MCF 10A (cell line): Measurements from ENCODE around the gene ARL8A. TPM values are rescaled to one million over a fixed set of nuclear protein-coding genes. Genes with fewer than 3 reads are reported as not detected.
A peak's percentile ranks its signal among the peaks of the same experiment; 100 is the strongest.

ENCODE experiments used
- BruUV-seq: library from RNA; stranded (reverse); fragments of 400-500 nt; replicated peaks from 2 replicates; lab custom pipeline; 2021; lab: Mats Ljungman, UMichigan
- CTCF ChIA-PET: fragments of 300-600 bp; sonication (Branson Sonifier 250); formaldehyde crosslinking; extraction: SDS; loops from one replicate; lab custom pipeline; 2021; ENCODE audit warnings: antibody characterized with exemption, inconsistent platforms; lab: Yijun Ruan, JAX
- POLR2A ChIA-PET: fragments of 300-600, 350-650 bp; sonication (Branson Sonifier 250); formaldehyde crosslinking; extraction: SDS; loops from one replicate; lab custom pipeline; 2020; ENCODE audit warnings: antibody characterized with exemption, inconsistent platforms; lab: Yijun Ruan, JAX
- DNase-seq: peaks from one replicate; pipeline ENCODE4 v3.0.0-alpha.2; 2018; ENCODE audit not compliant: unreplicated experiment
- H3K27ac Mint-ChIP-seq: one replicate; pipeline ENCODE4 v1.8.0; 2022; ENCODE audit warnings: mild to moderate bottlenecking, low read depth, mixed read lengths; ENCODE audit not compliant: unreplicated experiment
- H3K27me3 Mint-ChIP-seq: one replicate; pipeline ENCODE4 v1.8.0; 2022; ENCODE audit warnings: mixed read lengths; ENCODE audit not compliant: insufficient read depth, unreplicated experiment
- H3K36me3 Mint-ChIP-seq: one replicate; pipeline ENCODE4 v1.8.0; 2022; ENCODE audit warnings: mild to moderate bottlenecking, moderate library complexity, mixed read lengths; ENCODE audit not compliant: insufficient read depth, unreplicated experiment
- H3K4me1 Mint-ChIP-seq: one replicate; pipeline ENCODE4 v1.8.0; 2022; ENCODE audit warnings: mixed read lengths; ENCODE audit not compliant: insufficient read depth, unreplicated experiment
- H3K4me3 Mint-ChIP-seq: one replicate; pipeline ENCODE4 v1.8.0; 2022; ENCODE audit warnings: mild to moderate bottlenecking, moderate library complexity, mixed read lengths; ENCODE audit not compliant: unreplicated experiment
- H3K9me3 Mint-ChIP-seq: one replicate; pipeline ENCODE4 v1.8.0; 2022; ENCODE audit warnings: mixed read lengths; ENCODE audit not compliant: unreplicated experiment
- intact Hi-C: fragments of 100-400 bp; cut with micrococcal nuclease; formaldehyde crosslinking; loops from 2 replicates; pipeline ENCODE4 v1.14.1; 2022
- total RNA-seq: library from RNA; stranded (reverse); gene quantifications from 2 replicates; pipeline ENCODE4 v1.2.3, GENCODE V29; 2022
- TF ChIP-seq, protein P1 (sequence below): fragments of 200-600 bp; IDR thresholded peaks from one replicate; pipeline ENCODE4 v1.8.0; 2022; ENCODE audit warnings: antibody characterized with exemption, mild to moderate bottlenecking; ENCODE audit not compliant: unreplicated experiment

The ARL8A gene
- total RNA-seq, 1 experiment from 2014 or later = 94.8 TPM

DNA sequence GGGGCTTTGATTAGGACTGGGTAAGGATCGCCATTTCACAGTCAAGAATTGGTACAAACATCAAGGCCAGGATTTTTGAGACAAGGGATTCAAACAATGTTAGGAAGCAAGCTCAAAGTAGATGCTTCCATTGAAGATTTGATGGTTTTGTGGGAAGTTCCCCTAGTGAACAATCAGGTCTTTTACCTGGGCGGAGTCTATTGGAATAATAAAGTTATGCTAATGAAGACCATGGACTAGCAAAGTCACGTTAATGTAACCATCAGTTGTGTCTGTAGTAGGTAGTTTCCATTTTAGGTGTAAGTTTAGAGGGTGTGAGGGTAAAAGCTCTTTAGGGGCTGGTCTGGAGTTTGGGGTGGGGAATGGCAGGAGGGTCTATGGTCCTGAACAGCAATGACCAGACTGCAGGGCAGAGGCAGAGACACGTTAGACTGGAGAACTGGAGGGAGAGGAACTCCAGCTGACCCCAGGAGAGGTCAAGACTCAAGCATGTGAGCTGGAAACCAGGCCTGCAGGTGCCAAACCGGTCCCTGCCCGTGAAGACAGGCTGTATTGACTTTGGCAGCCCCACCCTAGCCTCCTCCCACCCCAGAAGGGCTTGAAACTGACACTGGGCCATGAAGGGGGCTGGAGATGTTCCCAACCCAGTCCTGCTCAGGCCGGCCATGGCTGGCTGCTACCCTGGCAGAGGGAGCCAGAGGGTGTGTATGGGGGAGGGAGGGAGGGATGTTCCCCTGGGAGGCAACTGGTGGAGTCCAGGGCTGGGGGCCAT, 57.8 kb downstream of the ARL8A start:
- Mint-ChIP-seq H3K27me3 (peaks cover 13% of the 10 kb centered on the region), H3K36me3 (no peaks in the 10 kb centered on the region), H3K9me3 (no peaks in the 10 kb centered on the region), H3K4me3 (no peak overlapping the region), H3K4me1 (peaks cover 18% of the 10 kb centered on the region), H3K27ac (no peak overlapping the region)
- CTCF ChIA-PET = interaction anchor here (0.7 to 1.6 kb wide), 8 partner anchors 17 to 86 kb away, joined by 3 to 7 read pairs (median 5); partner anchors contain the start of gene ELF3
- BruUV-seq = no TSS peak
- TF ChIP-seq, protein P1, sequence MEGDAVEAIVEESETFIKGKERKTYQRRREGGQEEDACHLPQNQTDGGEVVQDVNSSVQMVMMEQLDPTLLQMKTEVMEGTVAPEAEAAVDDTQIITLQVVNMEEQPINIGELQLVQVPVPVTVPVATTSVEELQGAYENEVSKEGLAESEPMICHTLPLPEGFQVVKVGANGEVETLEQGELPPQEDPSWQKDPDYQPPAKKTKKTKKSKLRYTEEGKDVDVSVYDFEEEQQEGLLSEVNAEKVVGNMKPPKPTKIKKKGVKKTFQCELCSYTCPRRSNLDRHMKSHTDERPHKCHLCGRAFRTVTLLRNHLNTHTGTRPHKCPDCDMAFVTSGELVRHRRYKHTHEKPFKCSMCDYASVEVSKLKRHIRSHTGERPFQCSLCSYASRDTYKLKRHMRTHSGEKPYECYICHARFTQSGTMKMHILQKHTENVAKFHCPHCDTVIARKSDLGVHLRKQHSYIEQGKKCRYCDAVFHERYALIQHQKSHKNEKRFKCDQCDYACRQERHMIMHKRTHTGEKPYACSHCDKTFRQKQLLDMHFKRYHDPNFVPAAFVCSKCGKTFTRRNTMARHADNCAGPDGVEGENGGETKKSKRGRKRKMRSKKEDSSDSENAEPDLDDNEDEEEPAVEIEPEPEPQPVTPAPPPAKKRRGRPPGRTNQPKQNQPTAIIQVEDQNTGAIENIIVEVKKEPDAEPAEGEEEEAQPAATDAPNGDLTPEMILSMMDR = no peak
- intact Hi-C loops = no loop called here
- peak; percentile 73 for DNase-seq
- POLR2A ChIA-PET = interaction anchor here (0.6 to 1.6 kb wide), 4 partner anchors 12 to 62 kb away, joined by 3 to 5 read pairs (median 4); no protein-coding TSS in a partner anchor

DNA sequence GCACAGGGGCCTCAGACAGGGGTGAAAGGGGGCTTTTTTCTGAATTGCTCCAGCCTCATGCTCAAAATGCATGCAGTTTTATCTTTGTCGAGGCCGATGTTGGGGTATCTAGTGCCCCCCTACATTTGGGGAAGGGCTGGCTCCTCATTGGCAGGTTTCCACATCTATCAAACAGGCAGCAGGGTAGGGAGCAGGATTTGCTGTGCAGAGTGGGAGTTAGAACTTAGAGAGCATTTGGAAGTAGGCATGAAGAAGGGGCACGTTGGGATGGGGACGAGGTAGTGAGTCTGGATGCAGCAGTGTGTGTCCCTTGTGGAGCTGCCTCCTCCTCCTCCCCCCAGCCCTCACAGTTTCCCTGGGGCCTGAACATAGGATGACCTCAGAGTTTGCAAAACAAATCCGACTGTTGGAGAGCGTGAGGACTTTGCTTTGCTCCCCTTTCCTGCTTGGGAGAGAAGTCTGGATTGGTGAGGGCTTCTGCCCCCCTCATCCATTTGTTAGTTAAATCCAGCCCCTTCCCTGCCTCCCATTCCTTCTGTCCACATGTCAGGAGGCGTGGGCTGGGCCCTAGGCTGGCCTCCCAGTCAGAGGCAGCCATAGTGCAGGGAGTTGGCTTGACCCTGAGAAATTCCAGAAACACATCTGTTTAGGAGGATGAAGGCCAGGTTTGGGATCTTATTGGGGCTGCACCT, 58.7 kb downstream of the ARL8A start:
- TF ChIP-seq, protein P1 = no peak
- no peak for DNase-seq
- Mint-ChIP-seq H3K4me3 (no peak overlapping the region), H3K36me3 (no peaks in the 10 kb centered on the region), H3K27ac (no peak overlapping the region), H3K27me3 (peaks cover 4% of the 10 kb centered on the region), H3K9me3 (no peaks in the 10 kb centered on the region), H3K4me1 (peaks cover 14% of the 10 kb centered on the region)
- POLR2A ChIA-PET = interaction anchor here (0.7 to 1.2 kb wide), 2 partner anchors 11 to 27 kb away, joined by 3 read pairs; no protein-coding TSS in a partner anchor
- CTCF ChIA-PET = interaction anchor here (0.5 to 1.6 kb wide), 7 partner anchors 13 to 182 kb away, joined by 3 to 7 read pairs (median 5); partner anchors contain the start of gene ELF3
- BruUV-seq = no TSS peak
- intact Hi-C loops = no loop called here

DNA sequence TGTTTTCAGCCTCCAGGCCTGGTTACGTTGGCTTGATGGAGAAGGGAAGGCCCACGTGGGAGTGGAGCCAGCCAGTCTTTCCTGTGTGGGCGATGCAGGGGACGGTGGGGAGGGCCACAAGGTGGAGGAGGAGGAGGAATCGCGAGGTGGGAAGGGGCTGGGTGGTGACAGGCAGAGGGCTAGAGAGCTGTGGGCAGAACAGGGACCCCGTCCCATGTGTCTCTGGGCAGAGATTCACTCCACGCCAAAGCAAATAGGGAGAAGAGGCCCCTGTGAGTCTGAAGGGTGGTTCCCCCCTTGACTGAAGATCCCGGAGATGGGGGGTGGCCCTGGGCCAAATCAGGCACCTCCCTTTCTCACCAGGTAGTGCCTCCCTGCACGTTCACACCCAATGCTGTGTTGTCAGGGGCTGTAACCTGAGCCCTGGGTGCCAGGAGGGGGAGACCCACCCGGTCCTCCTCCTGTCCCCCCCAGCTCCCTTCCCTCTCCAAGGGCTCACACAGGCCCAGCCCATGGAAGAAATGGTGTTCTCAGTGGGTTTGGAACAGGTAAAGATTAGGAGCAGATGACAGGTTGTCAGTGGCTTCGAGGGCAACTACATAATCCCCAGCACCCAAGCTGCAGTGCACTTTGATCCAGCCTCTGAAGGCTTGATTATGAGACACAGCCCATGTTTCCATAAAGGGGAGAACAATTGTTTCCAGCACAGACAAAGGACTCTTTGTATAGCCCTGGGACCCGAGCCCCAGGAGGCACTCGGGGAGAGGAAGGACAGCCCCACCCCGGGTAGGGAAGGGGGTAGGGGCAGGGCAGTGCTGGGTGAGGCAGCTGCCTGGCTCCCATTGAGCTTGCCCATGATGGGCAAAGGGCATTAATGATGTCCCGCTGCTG, 59.5 kb downstream of the ARL8A start:
- DNase-seq = peak; percentile 56
- H3K27ac Mint-ChIP-seq = no peak overlapping the region
- BruUV-seq = no TSS peak
- POLR2A ChIA-PET = no interaction called here
- TF ChIP-seq, protein P1 = no peak
- H3K4me1 Mint-ChIP-seq = peaks cover 14% of the 10 kb centered on the region
- CTCF ChIA-PET = interaction anchor here (1.4 kb wide), 1 partner anchor 34 kb away, joined by 4 read pairs; no protein-coding TSS in a partner anchor
- H3K36me3 Mint-ChIP-seq = no peaks in the 10 kb centered on the region
- intact Hi-C loops = no loop called here
- no peak overlapping the region for H3K4me3 Mint-ChIP-seq
- H3K27me3 Mint-ChIP-seq = no peaks in the 10 kb centered on the region
- H3K9me3 Mint-ChIP-seq = no peaks in the 10 kb centered on the region

Other genes starting within 250 kb of the ARL8A start
- gene LMOD1, start 198.2 kb downstream of the ARL8A start, total RNA-seq = not detected in 2 replicates
- 157 and 171 TPM in 2 replicates for gene TIMM17A, start 189.2 kb downstream of the ARL8A start, total RNA-seq
- 147 and 155 TPM in 2 replicates for gene RNPEP, start 162.1 kb downstream of the ARL8A start, total RNA-seq
- gene ELF3, start 134.2 kb downstream of the ARL8A start, total RNA-seq = 0.10 and 0.33 TPM in 2 replicates
- not detected in 2 replicates for gene GPR37L1, start 21.8 kb downstream of the ARL8A start, total RNA-seq
- gene PTPN7, start 15.9 kb upstream of the ARL8A start, total RNA-seq = not detected in 2 replicates
- gene LGR6, start 49.1 kb upstream of the ARL8A start, total RNA-seq = 0.32 and 0.56 TPM in 2 replicates
- 29.1 and 31.9 TPM in 2 replicates for gene UBE2T, start 197.2 kb upstream of the ARL8A start, total RNA-seq
- 31.1 and 33.8 TPM in 2 replicates for gene PPP1R12B, start 204.0 kb upstream of the ARL8A start, total RNA-seq